GM21723 (cell line): Measurements from ENCODE around the gene ADAM19.
"Not testable (repeated sequence)": the region's sequence is repeated elsewhere in the genome, so short reads cannot be mapped to it uniquely, and the experiment has no call there.

Source experiments
- ATAC-seq: cut with Tn5 transposase; IDR thresholded peaks from one replicate; pipeline ENCODE4 v1.9.1; 2021; ENCODE audit warnings: mild to moderate bottlenecking, moderate library complexity; ENCODE audit not compliant: unreplicated experiment

Gene ADAM19

DNA sequence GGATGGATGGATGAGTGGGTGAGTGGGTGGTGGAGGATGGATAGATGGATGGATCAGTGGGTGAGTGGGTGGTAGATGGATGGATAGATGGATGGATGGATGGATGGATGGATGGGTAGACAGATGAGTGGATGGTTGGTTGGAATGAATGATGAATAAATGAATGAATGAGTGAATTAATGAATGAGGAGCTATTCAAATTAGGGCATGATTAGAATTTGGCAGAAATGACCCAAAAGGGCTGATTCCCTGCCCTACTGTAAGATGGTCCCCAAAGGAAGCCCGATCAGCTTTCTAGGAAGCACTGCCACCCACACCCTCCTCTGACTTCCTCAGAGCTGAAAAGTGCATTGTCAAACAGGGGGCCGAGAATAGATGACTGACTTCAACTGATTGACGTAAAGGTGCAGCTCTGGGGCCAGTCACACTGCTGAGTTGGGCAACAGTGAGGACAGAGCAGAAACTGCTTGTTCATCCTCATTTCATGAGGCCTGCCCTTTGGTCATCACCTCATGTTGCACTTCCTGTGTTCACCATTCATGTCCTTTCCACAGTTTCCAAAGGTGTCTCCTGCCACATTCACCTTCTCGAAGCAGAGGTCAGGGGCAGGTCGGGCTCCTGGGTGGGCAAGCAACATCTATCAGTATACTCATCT is 81.3 kb downstream of the ADAM19 start:
- no peak for ATAC-seq

GRCh38 chr5:157492886-157493285 is 82.7 kb downstream of the ADAM19 start:
- no peak for ATAC-seq

GRCh38 chr5:157491471-157491995 is 84.0 kb downstream of the ADAM19 start:
- ATAC-seq = no peak

- peak; percentile 57 for ATAC-seq
Measured at GRCh38 chr5:157487358-157487757, 88.2 kb downstream of the ADAM19 start.

- ATAC-seq = peak; percentile 54
Measured at GRCh38 chr5:157486861-157487260, 88.7 kb downstream of the ADAM19 start.

DNA sequence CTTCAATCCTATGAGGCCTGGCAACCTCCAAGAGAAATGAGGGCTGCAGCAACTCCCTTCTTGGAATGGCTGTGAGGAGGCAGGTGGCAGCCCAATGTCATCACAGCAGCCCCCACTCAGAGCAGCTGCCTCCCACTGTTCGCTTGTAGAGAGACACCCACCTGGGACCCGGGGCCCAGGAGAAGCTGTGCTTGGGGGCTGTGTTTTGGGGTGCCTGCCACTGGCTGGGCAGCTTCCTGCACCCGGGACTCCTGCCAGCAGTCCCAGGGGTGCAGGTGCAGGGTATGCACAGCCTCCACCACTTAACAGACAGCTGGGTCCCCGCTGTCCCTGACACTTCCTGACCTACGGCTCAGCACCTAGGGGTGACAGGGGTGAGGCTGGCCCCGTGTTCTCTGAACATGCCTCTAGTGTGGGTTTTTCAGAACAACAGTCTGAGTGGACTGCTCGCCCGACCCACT is 89.3 kb downstream of the ADAM19 start:
- ATAC-seq = peak; percentile 47

- peak; percentile 38 for ATAC-seq
Measured at GRCh38 chr5:157485811-157486210, 89.8 kb downstream of the ADAM19 start.

DNA sequence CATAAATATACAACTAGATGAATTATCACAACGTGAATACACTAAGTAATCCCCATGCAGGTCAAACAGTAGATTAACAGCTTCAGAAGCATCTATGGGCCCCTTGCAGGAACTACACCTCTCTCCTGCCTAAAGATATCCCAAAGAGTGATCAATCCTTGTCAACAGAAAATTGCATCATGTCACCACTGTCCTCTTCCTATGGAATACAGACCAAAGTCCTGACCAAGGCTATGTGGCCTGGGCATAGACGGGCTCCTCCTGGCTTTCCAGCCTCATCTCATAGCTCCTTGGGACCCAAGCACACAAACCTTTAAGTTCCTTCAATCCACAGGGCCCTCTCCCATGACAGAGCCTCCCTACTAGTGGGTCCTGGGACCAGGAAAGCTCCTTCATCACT is 90.2 kb downstream of the ADAM19 start:
- no peak for ATAC-seq

DNA sequence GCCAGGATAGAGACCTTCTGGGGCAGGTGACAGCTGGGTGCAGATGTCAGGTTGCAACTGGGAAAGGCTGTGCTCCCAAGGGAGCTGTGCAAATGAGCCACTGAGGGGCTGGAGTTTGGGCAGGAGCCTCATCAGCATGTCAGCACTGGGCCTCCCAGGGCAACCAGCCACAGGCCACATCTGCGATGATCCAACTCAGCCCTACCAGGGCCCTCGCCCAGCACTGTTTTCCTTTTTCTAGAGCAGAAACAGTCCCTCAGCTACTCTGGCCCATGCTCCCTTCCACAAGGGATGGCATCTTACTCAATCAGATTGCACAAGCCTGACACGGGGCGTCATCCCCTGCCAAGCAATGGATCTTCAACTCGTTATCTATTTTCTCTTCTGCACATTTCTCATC is 90.8 kb downstream of the ADAM19 start:
- ATAC-seq = no peak

DNA sequence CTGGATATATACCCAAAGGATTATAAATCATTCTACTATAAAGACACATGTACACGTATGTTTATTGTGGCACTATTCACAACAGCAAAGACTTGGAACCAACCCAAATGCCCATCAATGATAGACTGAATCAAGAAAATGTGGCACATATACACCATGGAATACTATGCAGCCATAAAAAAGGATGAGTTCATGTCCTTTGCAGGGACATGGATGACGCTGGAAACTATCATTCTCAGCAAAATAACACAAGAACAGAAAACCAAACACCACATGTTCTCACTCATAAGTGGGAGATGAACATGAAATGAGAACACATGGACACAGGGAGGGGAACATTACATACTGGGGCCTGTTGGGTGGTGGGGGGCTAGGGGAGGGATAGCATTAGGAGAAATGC is 92.9 kb downstream of the ADAM19 start:
- ATAC-seq = not testable (repeated sequence)

- no peak for ATAC-seq
Measured at GRCh38 chr5:157481666-157482065, 93.9 kb downstream of the ADAM19 start.

GRCh38 chr5:157481265-157481664 is 94.3 kb downstream of the ADAM19 start:
- no peak for ATAC-seq

- ATAC-seq = no peak
Measured at GRCh38 chr5:157479612-157480510, 95.7 kb downstream of the ADAM19 start.

GRCh38 chr5:157479166-157479565 is 96.4 kb downstream of the ADAM19 start:
- no peak for ATAC-seq

- ATAC-seq = no peak
Measured at GRCh38 chr5:157478726-157479125, 96.8 kb downstream of the ADAM19 start.

GRCh38 chr5:157477814-157478494 is 97.6 kb downstream of the ADAM19 start:
- ATAC-seq = no peak

GRCh38 chr5:157476702-157477408 is 98.7 kb downstream of the ADAM19 start:
- peak; percentile 74 for ATAC-seq

DNA sequence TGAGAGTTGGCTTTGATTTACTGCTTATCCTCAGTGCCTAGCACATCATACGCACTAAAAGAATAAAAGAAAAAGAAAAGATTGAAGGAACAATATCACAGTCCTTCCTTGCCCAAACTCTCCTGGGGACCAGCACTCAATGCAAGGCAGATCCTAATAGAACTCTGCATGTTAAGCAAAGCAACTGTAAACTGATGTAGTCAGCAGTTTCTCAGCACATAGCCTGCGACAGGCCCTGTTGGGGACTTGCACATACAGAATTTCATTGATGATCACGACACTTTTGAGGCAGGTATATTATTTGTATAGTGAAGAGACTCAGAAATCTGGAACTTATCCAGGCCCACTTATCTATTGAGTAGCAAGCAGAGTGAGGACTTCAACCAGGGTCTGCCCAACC is 100.1 kb downstream of the ADAM19 start:
- no peak for ATAC-seq

DNA sequence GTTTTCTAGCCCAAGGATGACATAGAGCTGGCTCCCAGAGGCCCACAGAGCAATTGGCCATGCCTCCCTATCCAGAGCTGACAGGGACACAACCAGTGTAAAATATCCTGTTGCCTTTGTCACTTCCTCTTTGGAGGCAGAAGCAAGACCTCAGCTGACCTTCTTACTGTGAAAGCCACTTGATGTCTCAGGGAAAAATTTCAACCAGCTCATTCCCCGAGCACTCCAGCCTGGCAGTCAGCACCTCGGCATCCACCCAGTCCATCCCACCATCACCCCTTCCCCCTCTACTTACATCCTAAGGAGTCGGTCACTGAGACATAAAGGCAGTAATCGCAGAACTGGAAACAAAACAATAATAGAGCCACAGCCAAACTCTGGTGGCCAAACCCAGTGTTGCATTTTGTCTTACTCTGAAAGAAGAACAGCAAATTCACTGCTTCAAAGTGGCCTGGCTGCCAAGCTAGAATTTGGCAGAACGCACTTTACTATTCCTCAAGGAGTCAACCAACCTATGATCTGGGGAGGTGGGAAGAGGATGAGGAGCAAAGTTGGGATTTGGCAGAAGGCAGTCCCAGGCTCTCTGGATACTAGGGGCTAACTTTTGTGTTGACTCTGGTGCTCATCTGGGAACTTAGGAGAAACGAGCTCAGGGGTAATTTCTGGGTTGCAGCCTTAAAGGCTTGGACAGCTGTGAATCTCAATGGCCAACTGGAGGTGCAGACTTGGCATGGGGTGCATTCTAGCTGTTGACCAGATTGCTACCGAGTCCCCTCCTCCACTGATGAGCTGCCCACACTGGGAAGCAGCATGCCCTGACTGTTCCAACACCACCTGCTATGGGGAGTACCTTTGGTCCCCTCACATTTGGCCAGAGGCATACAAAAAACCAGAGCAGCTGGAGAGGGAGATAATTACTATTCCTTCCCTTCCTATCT is 101.9 kb downstream of the ADAM19 start:
- ATAC-seq = no peak

DNA sequence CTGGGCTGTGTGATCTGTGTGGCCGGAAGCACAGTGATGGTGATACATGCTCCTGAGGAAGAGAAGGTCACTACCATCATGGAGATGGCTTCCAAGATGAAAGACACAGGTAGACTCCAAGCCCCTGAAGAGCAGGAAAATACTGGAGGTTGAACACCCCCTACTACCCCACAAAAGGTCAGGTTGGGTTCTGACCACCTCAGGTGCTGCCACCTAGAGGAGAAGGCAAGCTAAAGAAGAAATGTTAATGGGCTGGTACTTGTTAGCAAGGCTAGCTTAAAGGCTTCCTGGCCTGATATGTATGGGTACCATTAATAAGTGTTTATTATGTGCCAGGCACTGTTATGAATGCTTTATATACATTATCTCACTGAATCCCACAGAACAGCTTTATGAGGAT is 103.9 kb downstream of the ADAM19 start:
- ATAC-seq = no peak
